HEK293 (cell line): ENCODE results near the gene SCRN2.

Source experiments
- CTCF ChIA-PET: fragments of 350-600 bp; formaldehyde crosslinking; extraction: SDS; loops from one replicate; lab custom pipeline; 2021; ENCODE audit warnings: antibody characterized with exemption; lab: Yijun Ruan, JAX
- POLR2A ChIA-PET: fragments of 300-600 bp; formaldehyde crosslinking; extraction: SDS; loops from one replicate; lab custom pipeline; 2020; ENCODE audit warnings: antibody characterized with exemption, inconsistent platforms; lab: Yijun Ruan, JAX
- H3K27ac ChIP-seq: fragments of 200-500 bp; sonication (Bioruptor generic); 2 replicates; pipeline ENCODE4 v1.5.1; 2014; ENCODE audit warnings: low read depth, low read length, control low read depth, inconsistent platforms; ENCODE audit errors: extremely low read depth
- H3K36me3 ChIP-seq, 2 experiments: fragments of 200-500 bp in 1 of 2; sonication (Bioruptor generic) in 1 of 2; 1 replicate in 1 of 2; 2 replicates in 1 of 2; pipeline ENCODE4 v1.5.1; 2014 to 2017; ENCODE audit warnings: inconsistent platforms in 2 of 2, low read length in 2 of 2; ENCODE audit not compliant: control insufficient read depth in 2 of 2, insufficient read depth in 1 of 2
- H3K4me1 ChIP-seq: fragments of 200-500 bp; sonication (Bioruptor generic); 2 replicates; pipeline ENCODE4 v1.5.1; 2014; ENCODE audit warnings: mild to moderate bottlenecking, low read length, inconsistent platforms; ENCODE audit not compliant: control insufficient read depth, insufficient read depth
- H3K4me3 ChIP-seq: 2 replicates; pipeline ENCODE4 v1.5.1; 2011; ENCODE audit warnings: low read depth, mild to moderate bottlenecking, control low read depth, low read length, moderate library complexity
- H3K9me3 ChIP-seq: fragments of 200-500 bp; sonication (Bioruptor generic); 2 replicates; pipeline ENCODE4 v1.5.1; 2014; ENCODE audit warnings: low read depth, low read length, inconsistent platforms; ENCODE audit not compliant: control insufficient read depth, insufficient read depth
- ELK4 ChIP-seq: IDR thresholded peaks from 2 replicates; pipeline ENCODE4 v1.6.1; 2011; ENCODE audit warnings: mild to moderate bottlenecking, low read depth, low read length, borderline replicate concordance
- PRDM1 ChIP-seq: fragments of 450-650 bp; formaldehyde crosslinking; IDR thresholded peaks from 2 replicates; pipeline ENCODE4; 2016; ENCODE audit warnings: missing biosample characterization, missing genetic modification characterization
- REPIN1 ChIP-seq: fragments of 450-650 bp; formaldehyde crosslinking; IDR thresholded peaks from 2 replicates; pipeline ENCODE4 v1.5.1; 2017; ENCODE audit warnings: missing biosample characterization, missing genetic modification characterization, low read depth
- SCRT1 ChIP-seq: fragments of 450-650 bp; formaldehyde crosslinking; IDR thresholded peaks from 2 replicates; pipeline ENCODE4 v1.5.1; 2016; ENCODE audit warnings: missing biosample characterization, missing genetic modification characterization, borderline replicate concordance
- ZFHX2 ChIP-seq: fragments of 450-650 bp; formaldehyde crosslinking; conservative IDR thresholded peaks from 2 replicates; pipeline ENCODE4 v1.5.1; 2016; ENCODE audit warnings: missing biosample characterization, missing genetic modification characterization
- ZFP69B ChIP-seq: fragments of 450-650 bp; formaldehyde crosslinking; IDR thresholded peaks from 2 replicates; pipeline ENCODE4 v1.5.1; 2016; ENCODE audit warnings: missing biosample characterization, missing genetic modification characterization
- ZNF140 ChIP-seq: fragments of 450-650 bp; formaldehyde crosslinking; IDR thresholded peaks from 2 replicates; pipeline ENCODE4 v1.5.1; 2016; ENCODE audit warnings: missing biosample characterization, missing genetic modification characterization
- ZNF146 ChIP-seq: fragments of 450-650 bp; formaldehyde crosslinking; IDR thresholded peaks from 2 replicates; pipeline ENCODE4 v1.5.1; 2016; ENCODE audit warnings: missing biosample characterization, missing genetic modification characterization
- ZNF157 ChIP-seq: fragments of 450-650 bp; formaldehyde crosslinking; IDR thresholded peaks from 2 replicates; pipeline ENCODE4 v1.5.1; 2016; ENCODE audit warnings: missing biosample characterization, missing genetic modification characterization
- ZNF433 ChIP-seq: fragments of 450-650 bp; formaldehyde crosslinking; IDR thresholded peaks from 2 replicates; pipeline ENCODE4 v1.5.1; 2016; ENCODE audit warnings: missing biosample characterization, missing genetic modification characterization, low read depth
- ZNF501 ChIP-seq: fragments of 450-650 bp; formaldehyde crosslinking; IDR thresholded peaks from 2 replicates; pipeline ENCODE4 v1.5.1; 2016; ENCODE audit warnings: missing biosample characterization, missing genetic modification characterization
- ZNF521 ChIP-seq: fragments of 450-650 bp; formaldehyde crosslinking; IDR thresholded peaks from 2 replicates; pipeline ENCODE4 v1.5.1; 2017; ENCODE audit warnings: missing biosample characterization, mild to moderate bottlenecking, missing genetic modification characterization
- ZNF555 ChIP-seq: fragments of 450-650 bp; formaldehyde crosslinking; conservative IDR thresholded peaks from 2 replicates; pipeline ENCODE4 v1.5.1; 2017; ENCODE audit warnings: missing biosample characterization, mild to moderate bottlenecking, missing genetic modification characterization, inconsistent platforms
- ZNF558 ChIP-seq: fragments of 450-650 bp; formaldehyde crosslinking; IDR thresholded peaks from 2 replicates; pipeline ENCODE4 v1.5.1; 2016; ENCODE audit warnings: missing biosample characterization, missing genetic modification characterization
- ZNF621 ChIP-seq: fragments of 450-650 bp; formaldehyde crosslinking; IDR thresholded peaks from 2 replicates; pipeline ENCODE4 v1.5.1; 2017; ENCODE audit warnings: missing biosample characterization, missing genetic modification characterization
- ZNF660 ChIP-seq: fragments of 450-650 bp; IDR thresholded peaks from 2 replicates; pipeline ENCODE4 v1.5.1; 2018; ENCODE audit warnings: missing biosample characterization, mild to moderate bottlenecking, missing genetic modification characterization
- ZNF76 ChIP-seq: fragments of 450-650 bp; formaldehyde crosslinking; IDR thresholded peaks from 2 replicates; pipeline ENCODE4; 2016; ENCODE audit warnings: low read depth, missing biosample characterization, missing genetic modification characterization, borderline replicate concordance
- ZNF768 ChIP-seq: fragments of 450-650 bp; formaldehyde crosslinking; IDR thresholded peaks from 2 replicates; pipeline ENCODE4 v1.5.1; 2018; ENCODE audit warnings: missing biosample characterization, mild to moderate bottlenecking, missing genetic modification characterization
- TF ChIP-seq, protein P1 (sequence below): fragments of 450-650 bp; formaldehyde crosslinking; IDR thresholded peaks from 2 replicates; pipeline ENCODE4 v1.5.1; 2016; ENCODE audit warnings: missing biosample characterization, missing genetic modification characterization
- TF ChIP-seq, protein P2 (sequence below): fragments of 450-650 bp; formaldehyde crosslinking; IDR thresholded peaks from 2 replicates; pipeline ENCODE4 v1.5.1; 2016; ENCODE audit warnings: missing biosample characterization, missing genetic modification characterization

The SCRN2 gene

DNA sequence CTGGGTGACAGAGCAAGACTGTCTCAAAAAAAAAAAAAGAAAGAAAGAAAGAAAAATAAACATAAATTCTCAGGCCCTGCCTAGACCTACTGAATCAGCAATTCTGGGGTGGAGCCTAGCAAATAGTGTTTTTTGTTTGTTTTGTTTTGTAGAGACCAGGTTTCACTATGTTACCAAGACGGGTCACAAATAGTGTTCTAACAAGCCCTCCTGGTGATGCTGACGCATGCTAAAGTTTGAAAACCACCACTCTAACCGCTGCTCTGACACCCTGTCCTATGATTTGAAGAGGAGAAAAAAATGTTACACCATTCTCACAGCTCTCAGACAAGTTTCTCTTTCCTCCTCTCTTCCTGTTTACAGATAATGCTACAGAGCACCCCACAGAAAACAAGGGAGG lies 11.2 kb downstream of the SCRN2 start:
- no peaks in the 10 kb centered on the region for H3K9me3 ChIP-seq
- H3K36me3 ChIP-seq: peaks cover 25 to 39% of the 10 kb centered on the region in 2 experiments
- ChIA-PET POLR2A (no interaction called here), CTCF (interaction anchor here (0.7 kb wide), 1 partner anchor 141 kb away, joined by 3 read pairs; the partner anchor contains the start of gene CDK5RAP3)
- no peak overlapping the region for H3K4me3 ChIP-seq
- H3K27ac ChIP-seq: no peak overlapping the region
- peaks cover 7% of the 10 kb centered on the region; the same call in 1 of the 2 replicates for H3K4me1 ChIP-seq
- TF ChIP-seq ZFHX2 (tag by site-specific recombination) (no peak), REPIN1 (tag by site-specific recombination) (no peak), ZNF621 (tag by site-specific recombination) (no peak), ZNF433 (tag by site-specific recombination) (no peak), ZNF558 (no peak), ZNF501 (no peak), ZNF555 (tag by site-specific recombination) (no peak), ZNF140 (no peak)
- TF ChIP-seq, protein P1, sequence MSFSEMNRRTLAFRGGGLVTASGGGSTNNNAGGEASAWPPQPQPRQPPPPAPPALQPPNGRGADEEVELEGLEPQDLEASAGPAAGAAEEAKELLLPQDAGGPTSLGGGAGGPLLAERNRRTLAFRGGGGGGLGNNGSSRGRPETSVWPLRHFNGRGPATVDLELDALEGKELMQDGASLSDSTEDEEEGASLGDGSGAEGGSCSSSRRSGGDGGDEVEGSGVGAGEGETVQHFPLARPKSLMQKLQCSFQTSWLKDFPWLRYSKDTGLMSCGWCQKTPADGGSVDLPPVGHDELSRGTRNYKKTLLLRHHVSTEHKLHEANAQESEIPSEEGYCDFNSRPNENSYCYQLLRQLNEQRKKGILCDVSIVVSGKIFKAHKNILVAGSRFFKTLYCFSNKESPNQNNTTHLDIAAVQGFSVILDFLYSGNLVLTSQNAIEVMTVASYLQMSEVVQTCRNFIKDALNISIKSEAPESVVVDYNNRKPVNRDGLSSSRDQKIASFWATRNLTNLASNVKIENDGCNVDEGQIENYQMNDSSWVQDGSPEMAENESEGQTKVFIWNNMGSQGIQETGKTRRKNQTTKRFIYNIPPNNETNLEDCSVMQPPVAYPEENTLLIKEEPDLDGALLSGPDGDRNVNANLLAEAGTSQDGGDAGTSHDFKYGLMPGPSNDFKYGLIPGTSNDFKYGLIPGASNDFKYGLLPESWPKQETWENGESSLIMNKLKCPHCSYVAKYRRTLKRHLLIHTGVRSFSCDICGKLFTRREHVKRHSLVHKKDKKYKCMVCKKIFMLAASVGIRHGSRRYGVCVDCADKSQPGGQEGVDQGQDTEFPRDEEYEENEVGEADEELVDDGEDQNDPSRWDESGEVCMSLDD (tag by site-specific recombination): no peak

DNA sequence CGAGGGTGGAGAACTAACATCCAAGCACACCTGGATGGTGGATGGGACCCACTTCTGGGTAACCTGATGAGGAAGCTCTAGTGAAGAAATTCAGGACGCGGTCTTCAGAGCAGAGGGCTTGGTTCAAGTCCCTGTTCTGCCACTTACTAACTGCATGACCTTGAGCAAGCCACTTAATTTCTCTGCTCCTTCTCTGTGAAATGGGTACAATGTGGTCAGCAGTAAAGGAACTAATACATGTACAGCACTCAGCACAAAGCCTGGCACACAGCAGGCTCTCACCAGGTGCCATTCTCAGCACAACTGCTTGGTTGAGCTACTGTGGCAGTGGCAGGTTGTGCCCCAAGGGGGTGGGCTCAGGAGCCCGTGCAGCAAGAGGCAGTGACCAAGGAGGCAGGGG lies 17.6 kb downstream of the SCRN2 start:
- H3K36me3 ChIP-seq: peaks cover 19 to 64% of the 10 kb centered on the region in 2 experiments
- CTCF ChIA-PET: interaction anchor here (0.6 to 1.8 kb wide), 3 partner anchors 8 to 210 kb away, joined by 3 to 5 read pairs (median 4); partner anchors contain the start of genes LRRC46 and MRPL10
- POLR2A ChIA-PET: interaction anchor here (2.6 kb wide), 1 partner anchor 8 kb away, joined by 50 read pairs; the partner anchor contains the start of genes LRRC46 and MRPL10
- TF ChIP-seq ZNF558: no peak
- TF ChIP-seq ZNF521 (tag by site-specific recombination): no peak
- TF ChIP-seq ZNF768 (tag by site-specific recombination): no peak
- TF ChIP-seq ZFP69B (tag by site-specific recombination): no peak
- no peak for TF ChIP-seq ZNF146 (tag by site-specific recombination)
- TF ChIP-seq SCRT1 (tag by site-specific recombination): no peak
- TF ChIP-seq ZNF76 (tag by site-specific recombination): no peak
- TF ChIP-seq, protein P2, sequence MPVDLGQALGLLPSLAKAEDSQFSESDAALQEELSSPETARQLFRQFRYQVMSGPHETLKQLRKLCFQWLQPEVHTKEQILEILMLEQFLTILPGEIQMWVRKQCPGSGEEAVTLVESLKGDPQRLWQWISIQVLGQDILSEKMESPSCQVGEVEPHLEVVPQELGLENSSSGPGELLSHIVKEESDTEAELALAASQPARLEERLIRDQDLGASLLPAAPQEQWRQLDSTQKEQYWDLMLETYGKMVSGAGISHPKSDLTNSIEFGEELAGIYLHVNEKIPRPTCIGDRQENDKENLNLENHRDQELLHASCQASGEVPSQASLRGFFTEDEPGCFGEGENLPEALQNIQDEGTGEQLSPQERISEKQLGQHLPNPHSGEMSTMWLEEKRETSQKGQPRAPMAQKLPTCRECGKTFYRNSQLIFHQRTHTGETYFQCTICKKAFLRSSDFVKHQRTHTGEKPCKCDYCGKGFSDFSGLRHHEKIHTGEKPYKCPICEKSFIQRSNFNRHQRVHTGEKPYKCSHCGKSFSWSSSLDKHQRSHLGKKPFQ (tag by site-specific recombination): no peak
- no peak for TF ChIP-seq ZNF621 (tag by site-specific recombination)
- TF ChIP-seq ZNF660: no peak
- no peak for TF ChIP-seq ELK4
- TF ChIP-seq PRDM1 (tag by site-specific recombination): no peak
- TF ChIP-seq ZNF157 (tag by site-specific recombination): no peak
- TF ChIP-seq, all 188 proteins: peak for 0
- Histone ChIP-seq H3K4me1 (peaks cover 3% of the 10 kb centered on the region), H3K27ac (no peak overlapping the region), H3K4me3 (no peak overlapping the region), H3K9me3 (no peaks in the 10 kb centered on the region)
